ENCODE measurements around the gene SOCS2.
"Not testable (repeated sequence)": the region's sequence is repeated elsewhere in the genome, so short reads cannot be mapped to it uniquely, and the experiment has no call there.

SOCS2 gene

DNA sequence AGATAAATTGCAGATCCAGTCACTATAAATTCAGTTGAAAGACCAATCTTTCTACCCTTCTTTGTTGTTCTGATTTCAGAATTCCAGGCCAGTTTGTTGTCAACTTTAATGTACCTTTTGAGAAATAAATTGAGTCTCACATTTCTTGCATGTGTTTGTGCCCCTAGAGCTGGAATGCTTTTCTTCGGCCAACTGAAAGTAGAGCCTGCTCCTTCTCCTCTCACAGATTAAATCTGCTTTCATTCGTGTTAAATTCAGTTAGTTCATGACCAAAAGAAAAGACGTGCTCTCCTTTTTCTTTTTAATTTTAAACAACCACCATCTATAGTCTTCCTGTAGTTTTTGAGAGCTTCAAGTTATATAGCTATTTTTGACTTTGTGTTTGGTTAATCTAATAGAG, 22.9 kb downstream of the SOCS2 start:
- no peak for DNase-seq

DNA sequence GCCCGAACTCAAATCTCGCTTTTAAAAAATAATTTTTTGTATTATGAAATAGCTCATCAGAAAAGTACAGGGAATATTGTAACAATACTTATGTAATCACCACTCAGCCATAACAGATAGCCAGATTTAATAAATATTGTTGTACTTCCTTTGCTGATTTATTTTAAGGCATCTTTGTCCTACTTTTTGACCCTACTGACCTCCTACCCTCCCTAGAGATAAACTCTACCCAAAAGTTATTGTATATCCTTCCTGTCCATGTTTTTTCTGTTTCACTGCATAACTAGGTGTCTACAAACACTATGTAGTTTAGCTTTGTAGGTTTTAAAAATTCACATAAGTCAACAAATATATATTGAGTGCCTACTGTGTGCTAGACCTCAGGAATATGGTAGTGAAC, 25.1 kb downstream of the SOCS2 start:
- no peak for DNase-seq

DNA sequence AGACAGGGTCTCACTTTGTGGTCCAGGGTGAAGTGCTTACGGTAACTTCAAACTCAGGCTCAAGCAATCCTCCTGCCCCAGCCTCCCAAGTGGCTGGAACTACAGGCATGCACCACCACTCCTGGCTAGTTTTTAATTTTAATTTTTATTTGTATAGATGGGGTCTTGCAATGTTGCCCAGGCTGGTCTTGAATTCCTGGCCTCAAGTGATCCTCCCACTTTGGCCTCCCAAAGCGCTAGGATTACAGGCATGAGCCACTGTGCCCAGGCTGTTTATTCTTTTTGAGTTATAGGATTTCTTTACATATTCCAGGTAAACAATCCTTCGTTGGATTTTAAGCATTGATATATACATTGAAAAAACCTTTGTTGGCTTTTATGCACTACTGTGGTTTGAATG, 26.7 kb downstream of the SOCS2 start:
- no peak for DNase-seq

- DNase-seq: no peak
Observed at GRCh38 chr12:93601591-93601990, 29.1 kb downstream of the SOCS2 start.

GRCh38 chr12:93602897-93603668, 30.6 kb downstream of the SOCS2 start:
- no peak for DNase-seq

- no peak for DNase-seq
Observed at GRCh38 chr12:93603762-93604161, 31.3 kb downstream of the SOCS2 start.

- DNase-seq: no peak
Observed at GRCh38 chr12:93608313-93608712, 35.8 kb downstream of the SOCS2 start.

GRCh38 chr12:93609281-93610192, 37.1 kb downstream of the SOCS2 start:
- no peak for DNase-seq

GRCh38 chr12:93612776-93613175, 40.3 kb downstream of the SOCS2 start:
- no peak for DNase-seq

- DNase-seq: no peak
Observed at GRCh38 chr12:93614917-93615596, 42.6 kb downstream of the SOCS2 start.

DNA sequence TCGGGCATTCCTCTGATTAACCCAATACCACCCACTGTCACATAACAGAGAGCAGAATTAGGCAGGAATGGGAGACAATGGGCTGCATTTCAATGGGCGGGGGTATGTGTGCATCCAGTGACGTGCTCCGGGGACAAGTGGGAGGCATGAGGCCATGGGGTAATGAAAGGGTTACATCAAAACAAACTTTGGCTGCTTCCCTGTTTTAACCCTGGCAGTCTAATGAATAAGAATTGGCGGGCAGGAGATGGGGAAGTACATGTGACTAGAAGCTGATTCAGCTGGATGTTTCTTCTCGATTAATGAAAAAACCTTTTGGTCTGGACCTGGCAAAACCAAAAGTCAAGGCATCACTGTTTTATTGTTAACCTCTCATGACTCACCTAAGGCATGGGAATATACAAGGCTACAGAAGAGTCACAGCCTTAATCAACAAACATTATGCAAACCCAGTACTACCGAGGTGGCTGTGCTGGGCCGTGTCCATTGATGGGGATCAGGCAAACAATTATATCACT, 44.2 kb downstream of the SOCS2 start:
- no peak for DNase-seq

DNA sequence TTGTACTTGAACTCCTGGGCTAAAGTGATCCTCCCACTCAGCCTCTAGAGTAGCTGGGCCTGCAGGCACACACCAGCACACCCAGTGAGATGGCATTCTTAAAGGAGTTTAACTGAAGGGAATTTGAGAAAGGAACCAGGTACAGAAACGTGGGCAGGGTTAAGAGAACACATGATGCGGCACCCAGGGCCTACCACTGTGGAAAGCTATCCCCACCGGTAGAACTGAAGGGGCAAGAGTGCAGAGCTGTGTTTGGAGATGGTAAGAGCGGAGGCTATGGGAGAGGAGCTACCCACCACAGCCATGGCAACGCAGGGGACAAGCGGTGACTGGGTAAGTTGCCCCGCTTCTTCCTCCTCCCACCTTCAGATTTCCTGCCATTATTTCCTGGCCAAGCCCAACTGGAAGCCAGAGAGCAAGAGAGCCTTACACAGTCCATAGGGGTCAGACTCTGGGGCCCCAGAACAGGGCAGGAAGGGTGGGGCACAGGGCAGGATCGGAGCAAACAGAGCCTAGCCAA, 46.5 kb downstream of the SOCS2 start:
- DNase-seq: no peak

DNA sequence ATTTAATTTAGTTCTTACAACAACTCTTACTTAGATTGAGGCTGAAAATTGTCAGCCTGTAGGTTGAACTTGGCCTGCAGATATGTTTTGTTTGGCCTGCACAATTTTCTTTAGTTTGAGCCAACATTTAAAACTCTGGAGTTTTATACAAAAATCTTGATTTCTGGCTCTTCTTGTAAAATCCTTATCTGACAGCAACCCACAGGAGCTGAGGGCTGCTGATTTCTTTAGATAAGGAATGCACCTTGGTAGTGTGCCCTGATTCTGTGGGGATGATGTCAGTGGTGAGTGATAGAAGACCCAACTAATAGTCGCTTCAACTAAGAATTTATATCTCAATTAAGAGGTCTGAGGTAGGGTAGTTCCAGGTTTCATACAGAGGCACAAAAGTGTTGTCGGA, 49.5 kb downstream of the SOCS2 start:
- no peak for DNase-seq

- DNase-seq: no peak
Observed at GRCh38 chr12:93622485-93622884, 50.0 kb downstream of the SOCS2 start.

GRCh38 chr12:93624595-93625294, 52.3 kb downstream of the SOCS2 start:
- DNase-seq: no peak

DNA sequence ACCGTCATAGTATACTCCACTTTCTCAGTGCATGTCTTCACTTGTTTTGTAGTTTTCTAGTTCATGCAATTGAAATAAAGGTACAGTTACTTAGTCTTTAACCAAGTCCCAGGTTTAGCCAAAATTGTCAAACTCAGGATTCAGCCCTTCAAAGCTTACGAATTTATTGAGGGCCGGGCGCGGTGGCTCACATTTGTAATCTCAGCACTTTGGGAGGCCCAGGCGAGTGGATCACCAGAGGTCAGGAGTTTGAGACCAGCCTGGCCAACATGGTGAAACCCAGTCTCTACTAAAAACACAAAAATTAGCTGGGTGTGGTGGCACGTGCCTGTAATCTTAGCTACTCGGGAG, 52.8 kb downstream of the SOCS2 start:
- not testable (repeated sequence) for DNase-seq

- DNase-seq: no peak
Observed at GRCh38 chr12:93626160-93626559, 53.7 kb downstream of the SOCS2 start.
